NOMO-1 (cell line): ENCODE measurements around the gene HSPD1.

Experiments used
- DNase-seq, 2 experiments: peaks; one replicate each; lab custom pipeline; 2025; ENCODE audit not compliant: unreplicated experiment in 2 of 2; lab: John Stamatoyannopoulos, UW

HSPD1 gene

GRCh38 chr2:197442857-197443256 is 56.8 kb downstream of the HSPD1 start:
- DNase-seq, result no peak

DNA sequence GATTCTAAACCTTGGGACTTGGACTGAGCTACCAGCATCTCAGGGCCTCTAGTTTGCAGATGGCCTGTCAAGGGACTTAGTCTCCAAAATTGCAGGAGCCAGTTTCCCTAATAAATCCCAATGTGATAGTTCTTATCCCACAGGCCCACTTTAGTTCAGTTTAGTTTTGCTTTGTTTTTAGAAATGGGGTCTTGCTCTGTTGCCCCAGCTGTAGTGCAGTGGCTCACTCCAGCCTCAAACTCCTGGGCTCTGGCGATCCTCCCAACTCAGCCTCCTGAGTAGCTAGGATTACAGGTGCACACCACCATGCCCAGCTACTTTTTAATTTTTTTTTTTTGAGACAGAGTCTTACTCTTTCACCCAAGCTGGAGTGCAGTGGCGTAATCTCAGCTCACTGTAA is 62.3 kb downstream of the HSPD1 start:
- DNase-seq, result no peak
